Neural cell (in vitro differentiated cells): Measurements from ENCODE around the gene FUCA2. TPM values are rescaled to one million over a fixed set of nuclear protein-coding genes. Genes with fewer than 3 reads are reported as not detected.

Source experiments
- H2AFZ ChIP-seq: fragments of 200-600, 300-800 bp; sonication (generic), shearing (Covaris generic); 2 replicates; pipeline ENCODE4 v1.6.0; 2014; ENCODE audit warnings: low read depth, mild to moderate bottlenecking, antibody characterized with exemption, low read length, moderate library complexity
- H3F3A ChIP-seq: fragments of 200-600 bp; shearing (Covaris generic); 2 replicates; pipeline ENCODE4 v1.6.1; 2016; ENCODE audit warnings: mild to moderate bottlenecking, moderate library complexity, mixed read lengths, antibody characterized with exemption, low read length; ENCODE audit not compliant: insufficient read depth, poor library complexity, severe bottlenecking
- H3K27ac ChIP-seq: fragments of 200-600, 300-800 bp; sonication (generic), shearing (Covaris generic); 2 replicates; pipeline ENCODE4 v1.5.1; 2014; ENCODE audit warnings: mild to moderate bottlenecking, low read length, moderate library complexity
- H3K27me3 ChIP-seq: fragments of 300-800, 200-600 bp; sonication (generic), shearing (Covaris generic); 2 replicates; pipeline ENCODE4 v1.6.0; 2014; ENCODE audit warnings: mild to moderate bottlenecking, low read depth, low read length, moderate library complexity; ENCODE audit not compliant: insufficient read depth
- H3K36me3 ChIP-seq: fragments of 300-800, 200-600 bp; sonication (generic), shearing (Covaris generic); 2 replicates; pipeline ENCODE4 v1.5.1; 2014; ENCODE audit warnings: mild to moderate bottlenecking, antibody characterized with exemption, low read length, moderate library complexity; ENCODE audit not compliant: insufficient read depth
- H3K4me2 ChIP-seq: fragments of 300-800, 200-600 bp; sonication (generic), shearing (Covaris generic); 2 replicates; pipeline ENCODE4 v1.6.0; 2014; ENCODE audit warnings: mild to moderate bottlenecking, low read length
- H3K4me3 ChIP-seq: fragments of 300-800, 200-600 bp; sonication (generic), shearing (Covaris generic); 2 replicates; pipeline ENCODE4 v1.5.1; 2014; ENCODE audit warnings: mild to moderate bottlenecking, low read length, moderate library complexity
- H3K79me2 ChIP-seq: fragments of 200-600 bp; shearing (Covaris generic); replicated peaks from 2 replicates; pipeline ENCODE4 v1.6.0; 2014; ENCODE audit warnings: mild to moderate bottlenecking, low read length, moderate library complexity; ENCODE audit not compliant: insufficient read depth
- H3K9ac ChIP-seq: fragments of 300-800, 200-600 bp; sonication (generic), shearing (Covaris generic); 2 replicates; pipeline ENCODE4 v1.6.1; 2016; ENCODE audit warnings: mild to moderate bottlenecking, low read length, mixed read lengths
- H3K9me2 ChIP-seq: fragments of 200-600 bp; shearing (Covaris generic); 2 replicates; pipeline ENCODE4 v1.6.1; 2016; ENCODE audit warnings: mild to moderate bottlenecking, low read length, mixed read lengths; ENCODE audit not compliant: insufficient read depth
- H3K9me3 ChIP-seq: fragments of 200-600, 300-800 bp; sonication (generic), shearing (Covaris generic); 2 replicates; pipeline ENCODE4 v1.6.1; 2016; ENCODE audit warnings: mild to moderate bottlenecking, mixed run types, low read length, moderate library complexity, mixed read lengths
- H4K20me1 ChIP-seq: fragments of 200-600 bp; shearing (Covaris generic); 2 replicates; pipeline ENCODE4 v1.6.1; 2016; ENCODE audit warnings: mild to moderate bottlenecking, mixed run types; ENCODE audit not compliant: insufficient read depth
- EP300 ChIP-seq: fragments of 450-650 bp; conservative IDR thresholded peaks from 2 replicates; pipeline ENCODE4 v1.6.1; 2014; ENCODE audit warnings: antibody characterized with exemption, mild to moderate bottlenecking, moderate library complexity; ENCODE audit not compliant: poor library complexity, severe bottlenecking
- EZH2 ChIP-seq: fragments of 200-600, 300-800 bp; shearing (Covaris generic), sonication (generic); IDR thresholded peaks from 2 replicates; pipeline ENCODE4 v1.6.1; 2014; ENCODE audit warnings: antibody characterized with exemption, low read length, borderline replicate concordance, mild to moderate bottlenecking; ENCODE audit not compliant: insufficient read depth, poor library complexity, severe bottlenecking
- MXI1 ChIP-seq: fragments of 450-650 bp; conservative IDR thresholded peaks from 2 replicates; pipeline ENCODE4 v1.6.1; 2014; ENCODE audit warnings: antibody characterized with exemption, mild to moderate bottlenecking; ENCODE audit not compliant: poor library complexity, severe bottlenecking
- POLR2AphosphoS5 ChIP-seq: IDR thresholded peaks from 2 replicates; pipeline ENCODE4 v1.6.1; 2012
- RAD21 ChIP-seq: fragments of 450-650 bp; conservative IDR thresholded peaks from 2 replicates; pipeline ENCODE4 v1.6.1; 2014; ENCODE audit warnings: antibody characterized with exemption, mild to moderate bottlenecking, moderate library complexity
- SMC3 ChIP-seq: fragments of 450-650 bp; conservative IDR thresholded peaks from 2 replicates; pipeline ENCODE4 v1.6.1; 2014; ENCODE audit warnings: antibody characterized with exemption, mild to moderate bottlenecking, moderate library complexity; ENCODE audit not compliant: poor library complexity
- TAF1 ChIP-seq: IDR thresholded peaks from 2 replicates; pipeline ENCODE4 v1.6.1; 2012; ENCODE audit warnings: low read depth
- polyA plus RNA-seq: library from polyadenylated mRNA; depleted of rRNA; stranded (reverse); fragments of >200 nt; gene quantifications from 2 replicates; pipeline ENCODE4 v1.2.3, GENCODE V29; 2014
- TF ChIP-seq, protein P1 (sequence below): fragments of 450-650 bp; IDR thresholded peaks from 2 replicates; pipeline ENCODE4 v1.5.1; 2014; ENCODE audit warnings: antibody characterized with exemption, mild to moderate bottlenecking, moderate library complexity; ENCODE audit not compliant: poor library complexity, severe bottlenecking
- TF ChIP-seq, protein P2 (sequence below): IDR thresholded peaks from 2 replicates; pipeline ENCODE4 v1.6.1; 2012; ENCODE audit warnings: borderline replicate concordance

Gene FUCA2
- polyA plus RNA-seq, 1 donor from 2014 or later: 6.0 TPM

DNA sequence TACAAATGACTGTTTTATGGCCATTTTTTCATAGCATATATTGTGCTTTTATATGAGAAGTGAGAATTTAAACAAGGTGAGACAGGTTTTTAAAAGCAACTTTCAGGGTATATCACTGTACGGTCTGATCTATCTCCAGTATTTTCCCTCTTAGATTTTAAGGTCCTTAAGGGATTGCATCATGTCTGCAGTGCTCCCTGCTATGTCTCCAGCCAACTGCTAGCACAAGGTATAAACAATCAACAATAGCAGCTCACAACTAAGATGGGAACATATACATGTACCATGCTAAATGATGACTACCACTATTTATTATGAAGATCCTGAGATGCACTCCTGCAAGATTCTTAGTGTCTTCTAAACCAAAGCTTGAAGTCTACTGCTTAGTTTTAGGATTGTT is 7.2 kb downstream of the FUCA2 start:
- no peaks in the 10 kb centered on the region for H3K9me2 ChIP-seq
- no peak overlapping the region for H2AFZ ChIP-seq
- no peak overlapping the region for H3K4me3 ChIP-seq
- no peaks in the 10 kb centered on the region for H3K9me3 ChIP-seq
- no peaks in the 10 kb centered on the region for H3K79me2 ChIP-seq
- no peak overlapping the region for H3K4me2 ChIP-seq
- H3K9ac ChIP-seq: no peak overlapping the region
- H3K36me3 ChIP-seq: no peaks in the 10 kb centered on the region
- TF ChIP-seq POLR2AphosphoS5: no peak
- TF ChIP-seq, protein P1, sequence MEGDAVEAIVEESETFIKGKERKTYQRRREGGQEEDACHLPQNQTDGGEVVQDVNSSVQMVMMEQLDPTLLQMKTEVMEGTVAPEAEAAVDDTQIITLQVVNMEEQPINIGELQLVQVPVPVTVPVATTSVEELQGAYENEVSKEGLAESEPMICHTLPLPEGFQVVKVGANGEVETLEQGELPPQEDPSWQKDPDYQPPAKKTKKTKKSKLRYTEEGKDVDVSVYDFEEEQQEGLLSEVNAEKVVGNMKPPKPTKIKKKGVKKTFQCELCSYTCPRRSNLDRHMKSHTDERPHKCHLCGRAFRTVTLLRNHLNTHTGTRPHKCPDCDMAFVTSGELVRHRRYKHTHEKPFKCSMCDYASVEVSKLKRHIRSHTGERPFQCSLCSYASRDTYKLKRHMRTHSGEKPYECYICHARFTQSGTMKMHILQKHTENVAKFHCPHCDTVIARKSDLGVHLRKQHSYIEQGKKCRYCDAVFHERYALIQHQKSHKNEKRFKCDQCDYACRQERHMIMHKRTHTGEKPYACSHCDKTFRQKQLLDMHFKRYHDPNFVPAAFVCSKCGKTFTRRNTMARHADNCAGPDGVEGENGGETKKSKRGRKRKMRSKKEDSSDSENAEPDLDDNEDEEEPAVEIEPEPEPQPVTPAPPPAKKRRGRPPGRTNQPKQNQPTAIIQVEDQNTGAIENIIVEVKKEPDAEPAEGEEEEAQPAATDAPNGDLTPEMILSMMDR: no peak
- no peak for TF ChIP-seq RAD21
- TF ChIP-seq EP300: no peak
- no peak for TF ChIP-seq SMC3
- TF ChIP-seq TAF1: no peak
- TF ChIP-seq MXI1: no peak
- TF ChIP-seq, protein P2, sequence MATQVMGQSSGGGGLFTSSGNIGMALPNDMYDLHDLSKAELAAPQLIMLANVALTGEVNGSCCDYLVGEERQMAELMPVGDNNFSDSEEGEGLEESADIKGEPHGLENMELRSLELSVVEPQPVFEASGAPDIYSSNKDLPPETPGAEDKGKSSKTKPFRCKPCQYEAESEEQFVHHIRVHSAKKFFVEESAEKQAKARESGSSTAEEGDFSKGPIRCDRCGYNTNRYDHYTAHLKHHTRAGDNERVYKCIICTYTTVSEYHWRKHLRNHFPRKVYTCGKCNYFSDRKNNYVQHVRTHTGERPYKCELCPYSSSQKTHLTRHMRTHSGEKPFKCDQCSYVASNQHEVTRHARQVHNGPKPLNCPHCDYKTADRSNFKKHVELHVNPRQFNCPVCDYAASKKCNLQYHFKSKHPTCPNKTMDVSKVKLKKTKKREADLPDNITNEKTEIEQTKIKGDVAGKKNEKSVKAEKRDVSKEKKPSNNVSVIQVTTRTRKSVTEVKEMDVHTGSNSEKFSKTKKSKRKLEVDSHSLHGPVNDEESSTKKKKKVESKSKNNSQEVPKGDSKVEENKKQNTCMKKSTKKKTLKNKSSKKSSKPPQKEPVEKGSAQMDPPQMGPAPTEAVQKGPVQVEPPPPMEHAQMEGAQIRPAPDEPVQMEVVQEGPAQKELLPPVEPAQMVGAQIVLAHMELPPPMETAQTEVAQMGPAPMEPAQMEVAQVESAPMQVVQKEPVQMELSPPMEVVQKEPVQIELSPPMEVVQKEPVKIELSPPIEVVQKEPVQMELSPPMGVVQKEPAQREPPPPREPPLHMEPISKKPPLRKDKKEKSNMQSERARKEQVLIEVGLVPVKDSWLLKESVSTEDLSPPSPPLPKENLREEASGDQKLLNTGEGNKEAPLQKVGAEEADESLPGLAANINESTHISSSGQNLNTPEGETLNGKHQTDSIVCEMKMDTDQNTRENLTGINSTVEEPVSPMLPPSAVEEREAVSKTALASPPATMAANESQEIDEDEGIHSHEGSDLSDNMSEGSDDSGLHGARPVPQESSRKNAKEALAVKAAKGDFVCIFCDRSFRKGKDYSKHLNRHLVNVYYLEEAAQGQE: no peak
- no peak for TF ChIP-seq EZH2
- H3K27me3 ChIP-seq: no peaks in the 10 kb centered on the region
- no peaks in the 10 kb centered on the region for H3F3A ChIP-seq
- no peaks in the 10 kb centered on the region for H4K20me1 ChIP-seq
- no peak overlapping the region for H3K27ac ChIP-seq

DNA sequence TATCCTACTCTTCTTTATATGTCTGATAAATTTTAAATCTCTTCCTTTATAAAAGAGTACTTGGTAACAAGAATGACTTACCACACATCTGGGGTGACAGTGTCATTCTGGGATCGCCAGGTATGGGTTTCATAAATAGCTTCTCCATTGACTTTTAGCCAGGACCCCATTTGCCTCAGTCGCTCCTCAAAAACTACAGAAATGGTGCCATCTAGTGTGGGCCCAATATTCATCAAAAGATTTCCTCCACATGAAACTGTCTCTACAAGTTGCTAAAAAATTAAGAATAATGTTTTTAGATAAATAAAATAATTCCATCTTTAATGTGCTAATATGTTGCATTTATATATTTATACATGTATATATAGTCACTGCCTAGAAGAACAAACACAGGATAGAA is 9.7 kb downstream of the FUCA2 start:
- no peak overlapping the region for H3K27ac ChIP-seq
- H3K9me2 ChIP-seq: no peaks in the 10 kb centered on the region
- H3K27me3 ChIP-seq: no peaks in the 10 kb centered on the region
- TF ChIP-seq TAF1 (no peak), RAD21 (peak; percentile 16)
- no peaks in the 10 kb centered on the region for H4K20me1 ChIP-seq
- H3K9me3 ChIP-seq: no peaks in the 10 kb centered on the region
- no peak overlapping the region for H3K4me2 ChIP-seq
- H2AFZ ChIP-seq: no peak overlapping the region
- no peaks in the 10 kb centered on the region for H3K79me2 ChIP-seq
- H3K36me3 ChIP-seq: no peaks in the 10 kb centered on the region
- H3F3A ChIP-seq: no peaks in the 10 kb centered on the region
- no peak overlapping the region for H3K4me3 ChIP-seq
- no peak overlapping the region for H3K9ac ChIP-seq

DNA sequence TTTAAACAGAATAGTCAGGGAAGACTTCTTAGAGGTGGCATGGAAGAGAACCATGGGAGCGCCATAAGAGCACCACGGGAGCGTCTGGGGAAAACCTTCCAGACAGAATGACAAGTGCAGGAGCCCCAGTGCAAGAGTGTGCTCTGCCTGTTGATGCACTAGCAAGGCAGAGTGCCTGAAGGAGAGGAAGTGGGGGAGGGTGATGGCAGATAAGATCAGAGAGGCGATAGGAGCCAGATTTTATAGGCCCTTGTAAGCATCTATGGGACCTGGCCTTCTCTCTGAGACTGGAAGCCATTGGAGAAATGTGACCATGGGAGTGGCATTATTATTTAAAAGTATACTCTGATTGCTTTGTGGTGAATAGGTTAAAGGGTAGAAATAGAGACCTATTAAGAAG is 13.1 kb downstream of the FUCA2 start:
- no peak overlapping the region for H3K9ac ChIP-seq
- H3K9me2 ChIP-seq: no peaks in the 10 kb centered on the region
- no peak overlapping the region for H3K27ac ChIP-seq
- no peak overlapping the region for H2AFZ ChIP-seq
- no peak overlapping the region for H3K4me3 ChIP-seq
- TF ChIP-seq EZH2 (no peak), EP300 (no peak), MXI1 (no peak), TAF1 (no peak), RAD21 (no peak), SMC3 (no peak), POLR2AphosphoS5 (no peak)
- TF ChIP-seq, protein P2: no peak
- TF ChIP-seq, protein P1: no peak
- no peaks in the 10 kb centered on the region for H4K20me1 ChIP-seq
- no peak overlapping the region for H3K4me2 ChIP-seq
- no peaks in the 10 kb centered on the region for H3K36me3 ChIP-seq
- H3K9me3 ChIP-seq: no peaks in the 10 kb centered on the region
- H3F3A ChIP-seq: no peaks in the 10 kb centered on the region
- no peaks in the 10 kb centered on the region for H3K79me2 ChIP-seq
- H3K27me3 ChIP-seq: no peaks in the 10 kb centered on the region
